Effector CD8-positive, alpha-beta T cell (primary cell): ENCODE data around the gene IGSF10.
"Not testable (repeated sequence)": the region's sequence is repeated elsewhere in the genome, so short reads cannot be mapped to it uniquely, and the experiment has no call there.

ENCODE experiments used
- DNase-seq: peaks from one replicate; lab custom pipeline; 2025; lab: John Stamatoyannopoulos, UW
- total RNA-seq, 4 experiments: gene quantifications; one replicate each; lab custom pipeline; 2026; lab: John Stamatoyannopoulos, UW

IGSF10 gene, protein sequence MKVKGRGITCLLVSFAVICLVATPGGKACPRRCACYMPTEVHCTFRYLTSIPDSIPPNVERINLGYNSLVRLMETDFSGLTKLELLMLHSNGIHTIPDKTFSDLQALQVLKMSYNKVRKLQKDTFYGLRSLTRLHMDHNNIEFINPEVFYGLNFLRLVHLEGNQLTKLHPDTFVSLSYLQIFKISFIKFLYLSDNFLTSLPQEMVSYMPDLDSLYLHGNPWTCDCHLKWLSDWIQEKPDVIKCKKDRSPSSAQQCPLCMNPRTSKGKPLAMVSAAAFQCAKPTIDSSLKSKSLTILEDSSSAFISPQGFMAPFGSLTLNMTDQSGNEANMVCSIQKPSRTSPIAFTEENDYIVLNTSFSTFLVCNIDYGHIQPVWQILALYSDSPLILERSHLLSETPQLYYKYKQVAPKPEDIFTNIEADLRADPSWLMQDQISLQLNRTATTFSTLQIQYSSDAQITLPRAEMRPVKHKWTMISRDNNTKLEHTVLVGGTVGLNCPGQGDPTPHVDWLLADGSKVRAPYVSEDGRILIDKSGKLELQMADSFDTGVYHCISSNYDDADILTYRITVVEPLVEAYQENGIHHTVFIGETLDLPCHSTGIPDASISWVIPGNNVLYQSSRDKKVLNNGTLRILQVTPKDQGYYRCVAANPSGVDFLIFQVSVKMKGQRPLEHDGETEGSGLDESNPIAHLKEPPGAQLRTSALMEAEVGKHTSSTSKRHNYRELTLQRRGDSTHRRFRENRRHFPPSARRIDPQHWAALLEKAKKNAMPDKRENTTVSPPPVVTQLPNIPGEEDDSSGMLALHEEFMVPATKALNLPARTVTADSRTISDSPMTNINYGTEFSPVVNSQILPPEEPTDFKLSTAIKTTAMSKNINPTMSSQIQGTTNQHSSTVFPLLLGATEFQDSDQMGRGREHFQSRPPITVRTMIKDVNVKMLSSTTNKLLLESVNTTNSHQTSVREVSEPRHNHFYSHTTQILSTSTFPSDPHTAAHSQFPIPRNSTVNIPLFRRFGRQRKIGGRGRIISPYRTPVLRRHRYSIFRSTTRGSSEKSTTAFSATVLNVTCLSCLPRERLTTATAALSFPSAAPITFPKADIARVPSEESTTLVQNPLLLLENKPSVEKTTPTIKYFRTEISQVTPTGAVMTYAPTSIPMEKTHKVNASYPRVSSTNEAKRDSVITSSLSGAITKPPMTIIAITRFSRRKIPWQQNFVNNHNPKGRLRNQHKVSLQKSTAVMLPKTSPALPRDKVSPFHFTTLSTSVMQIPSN (N-terminal part only)
- 0 to 0.09 (median 0) reads per million in 4 experiments for total RNA-seq

DNA sequence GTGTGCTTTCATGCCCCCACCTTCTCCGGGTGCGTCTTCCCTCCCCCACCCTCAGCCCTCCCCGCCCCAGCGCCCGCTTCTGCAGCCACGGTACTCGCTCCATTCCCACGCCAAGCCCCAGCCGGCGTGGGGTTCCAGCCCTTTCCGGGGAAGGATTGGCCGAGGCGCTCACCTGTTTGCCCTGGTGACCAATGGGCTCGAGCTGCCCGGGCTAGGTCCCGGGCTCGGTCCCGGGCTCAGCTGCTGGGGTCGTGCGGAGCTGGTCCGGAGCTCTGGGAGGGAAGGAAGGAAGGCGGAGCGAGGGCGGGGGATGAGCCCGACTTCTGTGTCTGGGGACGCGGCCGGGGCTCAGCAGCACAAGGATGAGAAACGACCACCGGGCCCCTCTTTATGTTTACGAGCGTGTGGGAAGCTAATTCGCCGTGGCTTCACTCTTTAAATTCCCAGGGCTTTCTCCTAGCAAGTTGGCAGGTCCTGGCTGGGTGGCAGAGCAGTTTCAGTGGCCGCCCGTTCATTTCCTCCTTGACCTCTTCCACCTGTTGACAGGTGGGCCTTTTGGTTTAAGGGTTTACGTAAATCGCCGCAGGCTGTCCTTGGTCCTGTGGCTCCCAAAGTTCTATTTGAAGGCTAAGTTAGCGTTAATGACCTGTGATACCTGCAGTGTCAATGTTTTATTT lies at the start of gene IGSF10:
Gene IGSF10, minus strand, starts transcription at position 288 of the 677 bp plus-strand sequence. CDS start 2,352 bp downstream, outside the sequence.
- DNase-seq = no peak

DNA sequence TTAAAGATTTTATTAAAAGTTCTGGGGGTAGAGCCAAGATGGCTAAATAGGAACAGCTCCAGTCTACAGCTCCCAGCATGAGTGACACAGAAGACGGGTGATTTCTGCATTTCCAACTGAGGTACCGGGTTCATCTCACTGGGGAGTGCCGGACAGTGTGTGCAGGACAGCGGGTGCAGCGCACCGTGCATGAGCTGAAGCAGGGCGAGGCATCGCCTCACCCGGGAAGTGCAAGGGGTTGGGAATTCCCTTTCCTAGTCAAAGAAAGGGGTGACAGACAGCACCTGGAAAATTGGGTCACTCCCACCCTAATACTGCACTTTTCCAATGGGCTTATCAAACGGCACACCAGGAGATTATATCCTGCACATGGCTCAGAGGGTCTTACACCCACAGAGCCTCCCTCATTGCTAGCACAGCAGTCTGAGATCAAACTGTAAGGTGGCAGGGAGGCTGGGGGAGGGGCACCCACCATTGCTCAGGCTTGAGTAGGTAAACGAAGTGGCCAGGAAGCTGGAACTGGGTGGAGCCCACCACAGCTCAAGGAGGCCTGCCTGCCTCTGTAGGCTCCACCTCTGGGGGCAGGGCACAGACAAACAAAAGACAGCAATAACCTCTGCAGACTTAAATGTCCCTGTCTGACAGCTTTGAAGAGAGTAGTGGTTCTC lies 48.7 kb upstream of the IGSF10 start:
- DNase-seq = not testable (repeated sequence)

- no peak for DNase-seq
These were observed 43.7 kb upstream of the IGSF10 start for GRCh38 chr3:151504606-151505005.

GRCh38 chr3:151503074-151503473 lies 42.2 kb upstream of the IGSF10 start:
- no peak for DNase-seq

DNA sequence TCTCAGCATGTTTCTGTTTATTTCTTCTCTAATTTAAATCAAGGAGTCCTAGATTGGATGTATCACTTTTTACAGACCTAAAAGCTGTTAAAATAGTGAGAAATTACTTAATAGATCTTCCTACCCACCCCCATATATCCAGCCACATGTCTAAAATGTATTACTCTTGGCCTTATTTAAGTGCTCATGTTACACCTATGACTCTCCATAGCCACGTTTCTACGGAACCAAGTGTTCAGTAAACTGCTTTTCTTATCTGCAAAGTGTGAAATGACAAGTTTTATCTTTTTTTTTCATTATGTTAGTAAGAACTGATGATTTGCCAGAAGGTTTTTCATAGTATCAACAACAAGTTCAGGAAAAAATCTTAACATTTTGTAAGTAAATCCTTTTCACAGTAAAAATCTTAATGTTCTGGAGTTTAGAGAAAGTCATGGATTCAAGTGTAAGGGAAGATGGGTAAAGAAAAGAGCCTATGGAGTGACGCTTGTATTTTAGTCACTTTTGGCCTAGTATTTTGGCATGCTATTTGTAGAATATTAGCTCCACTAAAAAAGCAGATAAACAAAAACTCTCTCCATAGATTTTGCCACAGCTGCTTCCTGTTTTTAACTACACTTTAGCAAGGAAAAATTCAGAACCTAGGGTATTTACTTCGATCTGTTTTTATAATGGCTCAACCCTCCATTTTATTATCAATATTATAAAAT lies 41.2 kb upstream of the IGSF10 start:
- DNase-seq = no peak

DNA sequence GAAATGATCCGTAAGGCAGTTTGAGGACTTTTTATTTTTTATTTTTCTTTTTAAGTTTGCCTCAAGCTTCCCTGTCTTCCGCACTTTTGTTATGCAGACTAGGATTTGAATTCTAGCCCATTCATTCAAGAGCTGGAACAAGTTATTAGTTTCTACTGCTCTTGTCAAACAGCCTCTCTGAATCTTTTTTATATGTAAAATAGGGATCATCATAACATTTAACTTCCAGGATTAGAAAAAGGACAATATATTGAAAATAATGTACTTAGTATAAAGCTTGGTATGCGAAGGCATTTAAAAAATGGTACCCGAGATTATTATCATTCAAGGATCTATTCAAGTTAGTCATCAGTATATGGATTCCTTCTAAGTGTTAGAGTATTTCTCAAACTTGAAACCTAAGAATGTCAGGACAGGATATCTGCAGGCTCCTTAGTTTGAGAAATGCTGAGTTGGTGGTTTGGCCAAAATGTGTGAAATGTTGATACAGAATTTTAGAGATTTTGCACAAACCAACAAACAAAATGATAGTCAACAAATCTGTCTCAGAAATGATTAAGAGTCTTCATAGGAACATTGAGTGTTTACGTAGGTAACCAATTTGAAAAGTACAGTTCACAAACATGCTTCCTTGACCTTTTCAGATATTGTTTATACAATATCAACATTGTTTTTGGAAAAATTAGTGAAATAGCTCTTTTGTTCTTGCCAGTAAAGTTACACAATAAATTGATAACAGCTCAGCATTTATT lies 40.5 kb upstream of the IGSF10 start:
- no peak for DNase-seq

- DNase-seq = no peak
These were observed 38.3 kb upstream of the IGSF10 start for GRCh38 chr3:151499168-151499567.

DNA sequence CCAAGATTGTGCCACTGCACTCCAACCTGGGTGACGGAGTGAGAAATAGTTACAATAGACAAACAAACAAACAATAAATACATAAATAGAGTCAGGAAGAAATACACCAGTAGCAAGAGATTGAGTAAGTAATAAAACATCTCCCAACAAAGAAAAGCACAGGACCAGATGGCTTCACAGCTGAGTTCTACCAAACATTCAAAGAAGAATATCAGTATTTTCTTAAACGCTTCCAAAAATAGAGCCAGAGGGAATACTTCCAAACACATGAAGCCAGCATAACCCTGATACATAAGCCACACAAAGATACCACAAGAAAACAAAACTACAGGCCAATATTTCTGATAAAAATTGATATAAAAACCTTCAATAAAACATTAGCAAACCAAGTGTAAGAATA lies 30.7 kb upstream of the IGSF10 start:
- no peak for DNase-seq

- not testable (repeated sequence) for DNase-seq
These were observed 27.0 kb upstream of the IGSF10 start for GRCh38 chr3:151487833-151488232.

DNA sequence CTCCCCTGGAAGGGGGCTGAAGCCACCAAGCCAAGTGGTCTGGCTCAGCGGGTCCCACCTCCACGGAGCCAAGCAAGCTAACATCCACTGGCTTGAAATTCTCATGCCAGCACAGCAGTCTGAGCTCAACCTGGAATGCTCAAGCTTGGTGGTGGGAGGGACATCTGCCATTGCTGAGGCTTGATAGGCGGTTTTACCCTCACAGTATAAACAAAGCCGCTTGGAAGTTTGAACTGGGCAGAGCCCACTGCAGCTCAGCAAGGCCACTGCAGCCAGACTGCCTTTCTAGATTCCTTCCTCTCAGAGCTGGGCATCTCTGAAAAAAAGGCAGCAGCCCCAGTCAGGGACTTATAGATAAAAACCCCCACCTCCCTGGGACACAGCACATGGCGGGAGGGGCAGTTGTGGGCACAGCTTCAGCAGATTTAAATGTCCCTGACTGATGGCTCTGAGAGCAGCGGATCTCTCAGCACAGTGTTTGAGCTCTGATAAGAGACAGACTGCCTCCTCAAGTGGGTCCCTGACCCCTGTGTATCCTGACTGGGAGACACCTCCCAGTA lies 23.2 kb upstream of the IGSF10 start:
- DNase-seq = no peak

GRCh38 chr3:151483488-151483887 lies 22.6 kb upstream of the IGSF10 start:
- DNase-seq = no peak

GRCh38 chr3:151480492-151480891 lies 19.6 kb upstream of the IGSF10 start:
- no peak for DNase-seq

DNA sequence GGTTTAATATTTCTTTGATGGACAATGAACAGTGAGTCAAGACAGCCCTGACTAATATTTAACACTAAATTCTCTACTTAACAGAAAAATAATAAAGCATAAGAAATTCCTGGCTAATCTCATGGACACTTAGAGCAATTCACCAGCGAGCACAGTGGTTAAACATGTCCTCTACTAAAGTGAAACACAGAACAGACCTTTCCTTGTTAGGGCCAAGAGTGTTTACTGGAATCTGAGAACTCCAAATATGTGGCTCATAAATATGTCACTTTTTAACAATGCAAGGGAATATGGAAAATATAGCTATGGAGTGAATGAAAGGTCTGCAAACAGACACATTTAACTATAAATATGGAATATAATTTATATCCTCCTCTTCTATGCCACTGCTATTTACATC lies 18.6 kb upstream of the IGSF10 start:
- no peak for DNase-seq

GRCh38 chr3:151478335-151478697 lies 17.5 kb upstream of the IGSF10 start:
- no peak for DNase-seq

GRCh38 chr3:151477591-151478334 lies 16.9 kb upstream of the IGSF10 start:
- DNase-seq = no peak

DNA sequence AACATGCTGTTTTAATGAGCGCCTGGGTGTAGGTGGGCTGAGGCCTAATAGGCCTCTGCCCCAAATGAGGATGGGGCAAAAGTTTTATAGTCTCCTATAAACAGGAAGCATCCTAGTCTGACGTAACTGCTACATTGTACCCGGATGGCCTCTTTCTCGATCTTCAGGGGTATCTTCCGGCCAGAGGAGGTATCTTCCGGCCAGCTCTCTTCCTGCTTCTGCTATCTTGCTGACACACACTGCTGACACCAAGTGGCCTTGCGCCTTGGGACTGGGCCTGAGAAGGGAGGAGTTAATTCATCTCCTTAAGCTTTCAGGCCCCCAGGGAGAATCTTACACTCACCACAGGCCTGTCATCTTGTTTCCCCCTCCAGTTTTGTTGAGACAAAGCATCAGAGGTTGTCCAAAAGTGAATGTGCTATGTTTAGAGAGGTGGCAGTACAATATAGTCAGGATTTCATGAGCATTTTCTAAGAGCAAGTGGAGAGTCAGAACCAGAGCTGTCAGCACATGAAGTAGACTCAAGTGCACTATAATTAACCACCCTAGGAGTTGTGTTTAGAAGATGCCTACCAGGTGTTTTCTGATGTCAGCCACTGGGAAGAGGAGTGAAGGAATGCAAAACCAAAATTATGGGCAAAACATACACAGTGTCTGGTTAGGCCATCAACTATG lies 15.6 kb upstream of the IGSF10 start:
- no peak for DNase-seq

- peak; percentile 7 for DNase-seq
These were observed 7.5 kb upstream of the IGSF10 start for GRCh38 chr3:151468284-151468917.
